ENCODE measurements around the gene CRELD1.

- TF ChIP-seq USF1 (IDR thresholded peaks at IDR 0.05; ENCODE audit: borderline replicate concordance, low read depth) (no peak), MAX (IDR thresholded peaks at IDR 0.05; ENCODE audit: low read depth) (0 out of 2 replicates have a peak, but pooled peaks have one; percentile 30)
These were observed 43.4 kb downstream of the CRELD1 start for GRCh38 chr3:9976721-9977709.
